ENCODE measurements around the gene PLIN3.

GRCh38 chr19:4823577-4823976, 43.9 kb downstream of the PLIN3 start:
- TF ChIP-seq EZH2phosphoT487 (IDR thresholded peaks at IDR 0.05; ENCODE audit: low read depth, severe bottlenecking, unreplicated experiment) = no peak
- no peak for TF ChIP-seq EZH2 (IDR thresholded peaks at IDR 0.05; ENCODE audit: borderline replicate concordance)
- TF ChIP-seq CTCF (IDR thresholded peaks at IDR 0.05; ENCODE audit: poor library complexity) = no peak

Measured in hepatocyte (in vitro differentiated cells).